H1 (cell line): ENCODE data around the gene STX8. TPM values are rescaled to one million over a fixed set of nuclear protein-coding genes. Genes with fewer than 3 reads are reported as not detected.
A peak's percentile ranks its signal among the peaks of the same experiment; 100 is the strongest.

Source experiments
- CTCF ChIA-PET: fragments of 300-600 bp; sonication (Branson Sonifier 250); formaldehyde crosslinking; loops from one replicate; lab custom pipeline; 2021; ENCODE audit not compliant: partially characterized antibody; lab: Charles Lee
- POLR2A ChIA-PET: fragments of 300-600 bp; sonication (Branson Sonifier 250); formaldehyde crosslinking; loops from one replicate; lab custom pipeline; 2021; ENCODE audit warnings: inconsistent platforms; ENCODE audit not compliant: partially characterized antibody; lab: Charles Lee
- DNase-seq, 2 experiments: peaks; one replicate each; pipeline versions ENCODE4 v3.0.0 to v3.0.0-alpha.2; 2010 to 2022; ENCODE audit warnings: low spot score in 2 of 2, low read depth in 1 of 2, mixed read lengths in 1 of 2
- FAIRE-seq: peaks from 2 replicates; lab custom pipeline; 2011; peaks lifted over from hg19 to GRCh38; lab: Jason Lieb, UNC
- H2AFZ ChIP-seq: 2 replicates; pipeline ENCODE4 v1.8.1; 2012; ENCODE audit warnings: low read length, inconsistent platforms
- H2AK5ac ChIP-seq: 2 replicates; pipeline ENCODE4 v1.6.1; 2013; ENCODE audit warnings: low read depth, low read length
- H2BK120ac ChIP-seq: replicated peaks from 2 replicates; pipeline ENCODE3; 2013; ENCODE audit warnings: low read depth, low read length, inconsistent platforms
- H2BK12ac ChIP-seq: 2 replicates; pipeline ENCODE4 v1.6.1; 2013; ENCODE audit warnings: low read depth, low read length
- H2BK15ac ChIP-seq: 2 replicates; pipeline ENCODE4 v1.6.1; 2013; ENCODE audit warnings: low read length
- H2BK20ac ChIP-seq: 2 replicates; pipeline ENCODE4 v1.6.1; 2013; ENCODE audit warnings: low read length
- H2BK5ac ChIP-seq: 2 replicates; pipeline ENCODE4 v1.6.1; 2013; ENCODE audit warnings: low read depth, low read length
- H3K14ac ChIP-seq: 2 replicates; pipeline ENCODE4 v1.6.1; 2013; ENCODE audit warnings: inconsistent platforms; ENCODE audit not compliant: insufficient read length
- H3K18ac ChIP-seq: 2 replicates; pipeline ENCODE4 v1.6.1; 2013; ENCODE audit warnings: low read length; ENCODE audit errors: extremely low read depth
- H3K23ac ChIP-seq: 2 replicates; pipeline ENCODE4 v1.6.1; 2013; ENCODE audit warnings: inconsistent platforms; ENCODE audit not compliant: insufficient read length
- H3K23me2 ChIP-seq: 2 replicates; pipeline ENCODE4 v1.6.1; 2013; ENCODE audit warnings: low read depth, low read length
- H3K27ac ChIP-seq: 2 replicates; pipeline ENCODE4 v1.6.1; 2011; ENCODE audit warnings: low read depth, low read length, inconsistent platforms
- H3K27me3 ChIP-seq, 4 experiments: replicated peaks in 1 of 4; 1 replicate in 1 of 4; 2 replicates in 3 of 4; pipeline versions ENCODE4 v1.6.1 to v1.8.1; 2011 to 2013; ENCODE audit warnings: low read length in 3 of 4, mild to moderate bottlenecking in 3 of 4, inconsistent platforms in 2 of 4, mixed read lengths in 2 of 4, moderate library complexity in 1 of 4; ENCODE audit not compliant: control insufficient read depth in 3 of 4, insufficient read depth in 3 of 4; ENCODE audit errors: extremely low read depth in 1 of 4
- H3K36me3 ChIP-seq, 4 experiments: 2 replicates each; pipeline versions ENCODE4 v1.6.1 to v1.8.1; 2011 to 2013; ENCODE audit warnings: mild to moderate bottlenecking in 4 of 4, low read length in 3 of 4, moderate library complexity in 2 of 4, control low read depth in 1 of 4, inconsistent platforms in 1 of 4; ENCODE audit not compliant: insufficient read depth in 4 of 4, control insufficient read depth in 2 of 4
- H3K4ac ChIP-seq: replicated peaks from 2 replicates; pipeline ENCODE3; 2013; ENCODE audit warnings: low read length, low read depth, mixed read lengths, inconsistent platforms; ENCODE audit not compliant: insufficient read length
- H3K4me1 ChIP-seq, 4 experiments: replicated peaks in 1 of 4; 1 replicate in 1 of 4; 2 replicates in 3 of 4; pipeline versions ENCODE4 v1.6.1 to v1.8.1; 2011 to 2013; ENCODE audit warnings: low read length in 3 of 4, inconsistent platforms in 2 of 4, mixed read lengths in 1 of 4; ENCODE audit not compliant: insufficient read depth in 4 of 4, control insufficient read depth in 3 of 4
- H3K4me2 ChIP-seq, 2 experiments: 2 replicates each; pipeline versions ENCODE4 v1.6.1 to v1.8.1; 2011 to 2013; ENCODE audit warnings: low read depth in 2 of 2, low read length in 2 of 2, control low read depth in 1 of 2, inconsistent platforms in 1 of 2, mild to moderate bottlenecking in 1 of 2; ENCODE audit not compliant: insufficient read depth in 1 of 2
- H3K4me3 ChIP-seq, 4 experiments: fragments of 200-600, 300-600 bp in 1 of 4; sonication (generic), shearing (Covaris generic), sonication (Bioruptor Twin) in 1 of 4; 2 replicates each; pipeline versions ENCODE4 v1.5.1 to v1.8.1; 2011 to 2016; ENCODE audit warnings: low read length in 4 of 4, low read depth in 3 of 4, control low read depth in 2 of 4, inconsistent platforms in 2 of 4, mild to moderate bottlenecking in 2 of 4, mixed read lengths in 1 of 4, moderate library complexity in 1 of 4; ENCODE audit not compliant: insufficient read depth in 2 of 4; ENCODE audit errors: extremely low read depth in 1 of 4
- H3K56ac ChIP-seq: replicated peaks from 2 replicates; pipeline ENCODE3; 2013; ENCODE audit warnings: low read depth, mild to moderate bottlenecking, mixed read lengths, low read length, inconsistent platforms; ENCODE audit not compliant: insufficient read length
- H3K79me1 ChIP-seq: 2 replicates; pipeline ENCODE4 v1.6.1; 2013; ENCODE audit warnings: low read depth, low read length, control low read depth
- H3K79me2 ChIP-seq, 2 experiments: 2 replicates each; pipeline versions ENCODE4 v1.6.1 to v1.8.1; 2012 to 2013; ENCODE audit warnings: low read length in 2 of 2, mild to moderate bottlenecking in 2 of 2, inconsistent platforms in 1 of 2; ENCODE audit not compliant: insufficient read depth in 2 of 2, control insufficient read depth in 1 of 2
- H3K9ac ChIP-seq, 4 experiments: replicated peaks in 1 of 4; 1 replicate in 1 of 4; 2 replicates in 3 of 4; pipeline versions ENCODE4 v1.6.1 to v1.8.1; 2011 to 2013; ENCODE audit warnings: low read depth in 3 of 4, low read length in 3 of 4, control low read depth in 2 of 4, mild to moderate bottlenecking in 2 of 4, moderate library complexity in 2 of 4, inconsistent platforms in 1 of 4; ENCODE audit errors: extremely low read depth in 1 of 4
- H3K9me3 ChIP-seq, 2 experiments: 2 replicates each; pipeline versions ENCODE4 v1.6.1 to v1.8.1; 2012 to 2013; ENCODE audit warnings: mild to moderate bottlenecking in 2 of 2, moderate library complexity in 2 of 2, control low read depth in 1 of 2, inconsistent platforms in 1 of 2, low read depth in 1 of 2, low read length in 1 of 2, mixed read lengths in 1 of 2; ENCODE audit not compliant: insufficient read depth in 2 of 2
- H4K20me1 ChIP-seq, 2 experiments: replicated peaks in 1 of 2; 2 replicates each; pipeline versions ENCODE3 to v1.8.1; 2011 to 2013; ENCODE audit warnings: inconsistent platforms in 2 of 2, low read length in 2 of 2, mild to moderate bottlenecking in 1 of 2; ENCODE audit not compliant: insufficient read depth in 2 of 2, control insufficient read depth in 1 of 2
- H4K5ac ChIP-seq: 2 replicates; pipeline ENCODE4 v1.6.1; 2013; ENCODE audit warnings: low read length, low read depth, mixed read lengths, inconsistent platforms; ENCODE audit not compliant: insufficient read length
- H4K8ac ChIP-seq: 2 replicates; pipeline ENCODE4 v1.8.0; 2013; ENCODE audit warnings: mild to moderate bottlenecking, moderate library complexity, low read length, inconsistent platforms; ENCODE audit not compliant: insufficient read depth; ENCODE audit errors: extremely low read depth
- H4K91ac ChIP-seq: replicated peaks from 2 replicates; pipeline ENCODE3; 2013; ENCODE audit warnings: low read length, mixed read lengths, inconsistent platforms; ENCODE audit not compliant: insufficient read length
- ASH2L ChIP-seq: fragments of 200-600, 300-600 bp; sonication (generic); IDR thresholded peaks from one replicate; pipeline ENCODE4 v1.7.1; 2017; ENCODE audit warnings: low read length
- KDM1A ChIP-seq: fragments of 200-600, 300-600 bp; sonication (generic); IDR thresholded peaks from 2 replicates; pipeline ENCODE4 v1.7.1; 2016; ENCODE audit warnings: mild to moderate bottlenecking, low read length, borderline replicate concordance
- whole genome bisulfite sequencing, 2 experiments: shearing (Covaris generic) in 1 of 2; methylation state at CpG; one replicate each; pipeline versions ENCODE4 v1.1.6 to v1.1.7; 2013 to 2015; ENCODE audit warnings: low lambda C conversion rate in 2 of 2, mixed read lengths in 2 of 2, inconsistent platforms in 1 of 2, low coverage in 1 of 2, missing lambda C conversion rate in 1 of 2; ENCODE audit not compliant: insufficient replicate concordance in 2 of 2, insufficient coverage in 1 of 2, insufficient read length in 1 of 2; ENCODE audit errors: extremely low coverage in 1 of 2, missing lambda C conversion rate in 1 of 2; 5-methylcytosine and 5-hydroxymethylcytosine counted together
- polyA plus RNA-seq, 7 experiments: library from polyadenylated mRNA; depleted of rRNA in 3 of 7; stranded (reverse) in 5 of 7; unstranded in 2 of 7; fragments of >200 nt in 5 of 7; fragments of 200-250 nt in 2 of 7; gene quantifications; 1 replicate in 5 of 7; 2 replicates in 1 of 7; 4 replicates in 1 of 7; pipeline versions ENCODE4 v1.2.1 to v1.2.3, GENCODE V29; 2011 to 2013; ENCODE audit warnings: missing spikeins in 2 of 7, mixed read lengths in 2 of 7
- total RNA-seq: library from RNA; stranded (reverse); fragmentation: NEBNext Ultra II Directional; extraction: Animal tissue kit (Norgen Biotek cat#: 25700); gene quantifications from 2 replicates; pipeline ENCODE4 v1.2.1, GENCODE V29; 2021

Gene STX8
- total and polyA plus RNA-seq, 2 of the 8 experiments (the other 6 are each of a cell fraction or from before 2014, with no cell fraction given), result 22.8 to 42.5 TPM

- no peak overlapping the region for H3K4me3 ChIP-seq
- H3K79me2 ChIP-seq, result no peaks in the 10 kb centered on the region
- H3K56ac ChIP-seq, result no peak overlapping the region
- no peaks in the 10 kb centered on the region for H3K36me3 ChIP-seq
- peaks cover 0 to 15% (median 7%) of the 10 kb centered on the region in 4 experiments; a peak in 5 of 7 replicates for H3K4me1 ChIP-seq
- no peak overlapping the region for H3K4ac ChIP-seq
- H2BK120ac ChIP-seq, result no peak overlapping the region
- no peaks in the 10 kb centered on the region for H4K20me1 ChIP-seq
- no peak overlapping the region for H3K27ac ChIP-seq
- no peak overlapping the region for H2BK12ac ChIP-seq
- H2BK5ac ChIP-seq, result no peak overlapping the region; the same call in 1 of the 2 replicates
- no peaks in the 10 kb centered on the region for H3K79me1 ChIP-seq
- H3K18ac ChIP-seq, result peak overlapping the region; percentile 75; the same call in 1 of the 2 replicates
- 88% methylated on average over 8 of the region's 13 CpGs; no CpG with 5 or more reads in 1 of the 2 experiments for WGBS, 2 experiments
- no peak overlapping the region for H3K14ac ChIP-seq
- H4K91ac ChIP-seq, result no peak overlapping the region
- H3K9ac ChIP-seq, result no peak overlapping the region
- H2AK5ac ChIP-seq, result 0 out of 2 replicates have a peak overlapping the region, but pooled peaks have one; percentile 77
- FAIRE-seq (no peak), DNase-seq (no peak)
- H4K8ac ChIP-seq, result no peak overlapping the region
- H2BK20ac ChIP-seq, result no peak overlapping the region
- no peak overlapping the region for H4K5ac ChIP-seq
- H2BK15ac ChIP-seq, result no peak overlapping the region
- H2AFZ ChIP-seq, result 0 out of 2 replicates have a peak overlapping the region, but pooled peaks have one; percentile 16
- no peaks in the 10 kb centered on the region for H3K27me3 ChIP-seq
- H3K9me3 ChIP-seq, result peaks cover 0 to 12% of the 10 kb centered on the region in 2 experiments; a peak in 2 of 4 replicates
- H3K23ac ChIP-seq, result no peak overlapping the region
- ChIA-PET POLR2A (interaction anchor here (1.0 to 1.3 kb wide), 2 partner anchors 10 to 25 kb away, joined by 3 read pairs; no protein-coding TSS in a partner anchor), CTCF (interaction anchor here (0.7 to 1.6 kb wide), 5 partner anchors 11 to 317 kb away, joined by 3 to 6 read pairs (median 3); no protein-coding TSS in a partner anchor)
- no peak overlapping the region for H3K4me2 ChIP-seq
- no peaks in the 10 kb centered on the region for H3K23me2 ChIP-seq
- peak; percentile 65; the same call in 1 of the 2 replicates for TF ChIP-seq KDM1A
- no peak for TF ChIP-seq ASH2L
Observed at GRCh38 chr17:9219631-9220397, 355.8 kb downstream of the STX8 start.
